H54 (cell line): ENCODE results near the gene PROC.
"Not testable (repeated sequence)": the region's sequence is repeated elsewhere in the genome, so short reads cannot be mapped to it uniquely, and the experiment has no call there.

Experiments used
- DNase-seq: peaks from one replicate; pipeline ENCODE4 v3.0.0; 2011; ENCODE audit warnings: low spot score, mixed read lengths; ENCODE audit not compliant: insufficient read length
- FAIRE-seq: peaks from 3 replicates; lab custom pipeline; 2011; peaks lifted over from hg19 to GRCh38; lab: Jason Lieb, UNC
- POLR2A ChIP-seq: IDR thresholded peaks from 2 replicates; pipeline ENCODE4 v1.6.1; 2011; ENCODE audit warnings: low read depth, mild to moderate bottlenecking, low read length

Gene PROC

GRCh38 chr2:127403460-127403859 is 14.8 kb upstream of the PROC start:
- FAIRE-seq (no peak), DNase-seq (no peak)

GRCh38 chr2:127404466-127405254 is 13.6 kb upstream of the PROC start:
- TF ChIP-seq POLR2A = no peak
- FAIRE-seq (no peak), DNase-seq (no peak)

More at GRCh38 chr2:127403460-127403859, 14.8 kb upstream of the PROC start:
- no peak for TF ChIP-seq POLR2A

GRCh38 chr2:127405255-127405610 is 13.0 kb upstream of the PROC start:
- no peak for DNase-seq
- FAIRE-seq = no peak
- no peak for TF ChIP-seq POLR2A

GRCh38 chr2:127406454-127406853 is 11.8 kb upstream of the PROC start:
- DNase-seq (no peak), FAIRE-seq (no peak)
- no peak for TF ChIP-seq POLR2A

GRCh38 chr2:127407091-127407490 is 11.1 kb upstream of the PROC start:
- DNase-seq (no peak), FAIRE-seq (no peak)
- no peak for TF ChIP-seq POLR2A

GRCh38 chr2:127407661-127408003 is 10.6 kb upstream of the PROC start:
- no peak for DNase-seq
- no peak for FAIRE-seq
- no peak for TF ChIP-seq POLR2A

GRCh38 chr2:127408004-127408806 is 10.0 kb upstream of the PROC start:
- FAIRE-seq = no peak
- peak; percentile 66 for TF ChIP-seq POLR2A
- peak; percentile 89 for DNase-seq

GRCh38 chr2:127408807-127409099 is 9.5 kb upstream of the PROC start:
- DNase-seq (no peak), FAIRE-seq (no peak)
- no peak for TF ChIP-seq POLR2A

GRCh38 chr2:127409716-127410115 is 8.5 kb upstream of the PROC start:
- not testable (repeated sequence) for DNase-seq, FAIRE-seq

- no peak for TF ChIP-seq POLR2A
- no peak for FAIRE-seq
- DNase-seq = no peak
Observed at GRCh38 chr2:127410871-127411652, 7.2 kb upstream of the PROC start.

- DNase-seq = no peak
- no peak for FAIRE-seq
- TF ChIP-seq POLR2A = no peak
Observed at GRCh38 chr2:127411653-127412369, 6.4 kb upstream of the PROC start.

- FAIRE-seq = no peak
- TF ChIP-seq POLR2A = no peak
- DNase-seq = no peak
Observed at GRCh38 chr2:127413200-127413599, 5.0 kb upstream of the PROC start.

GRCh38 chr2:127413782-127414637 is 4.2 kb upstream of the PROC start:
- TF ChIP-seq POLR2A = no peak
- DNase-seq = no peak
- no peak for FAIRE-seq
